SU-DHL-6 (cell line): ENCODE measurements around the gene ZMYM4.
A peak's percentile ranks its signal among the peaks of the same experiment; 100 is the strongest.

Source experiments
- H2AFZ ChIP-seq: fragments of 200-600 bp; sonication (generic); 2 replicates; pipeline ENCODE4 v1.6.1; 2014; ENCODE audit warnings: low read depth, mild to moderate bottlenecking, moderate library complexity, mixed read lengths, antibody characterized with exemption, low read length; ENCODE audit not compliant: severe bottlenecking
- H3F3A ChIP-seq: fragments of 200-600 bp; shearing (Covaris generic); 2 replicates; pipeline ENCODE4 v1.6.0; 2016; ENCODE audit warnings: antibody characterized with exemption, mild to moderate bottlenecking; ENCODE audit not compliant: insufficient read depth
- H3K27ac ChIP-seq: fragments of 200-600 bp; sonication (generic); 2 replicates; pipeline ENCODE4 v1.5.1; 2016; ENCODE audit warnings: low read depth, mild to moderate bottlenecking, low read length, moderate library complexity, mixed read lengths
- H3K27me3 ChIP-seq: fragments of 200-600 bp; sonication (generic), shearing (Covaris generic); 2 replicates; pipeline ENCODE4 v1.6.0; 2014; ENCODE audit warnings: mild to moderate bottlenecking, low read length
- H3K36me3 ChIP-seq: fragments of 200-600 bp; sonication (generic); 2 replicates; pipeline ENCODE4 v1.6.1; 2014; ENCODE audit warnings: mild to moderate bottlenecking, low read length, mixed read lengths
- H3K4me2 ChIP-seq: fragments of 300-600, 200-600 bp; shearing (Covaris generic), sonication (generic); 2 replicates; pipeline ENCODE4 v1.6.0; 2014; ENCODE audit warnings: low read length, low read depth, mild to moderate bottlenecking; ENCODE audit not compliant: poor library complexity, severe bottlenecking
- H3K4me3 ChIP-seq: fragments of 200-600 bp; sonication (generic); 2 replicates; pipeline ENCODE4 v1.5.1; 2014; ENCODE audit warnings: antibody characterized with exemption, low read length, mild to moderate bottlenecking, mixed read lengths; ENCODE audit not compliant: insufficient read depth, poor library complexity, severe bottlenecking
- H3K79me2 ChIP-seq: fragments of 200-600 bp; sonication (generic); 2 replicates; pipeline ENCODE4 v1.6.1; 2014; ENCODE audit warnings: mild to moderate bottlenecking, low read length, moderate library complexity; ENCODE audit not compliant: insufficient read depth
- H3K9ac ChIP-seq: fragments of 200-600 bp; sonication (generic); 2 replicates; pipeline ENCODE4 v1.7.0; 2014; ENCODE audit warnings: mild to moderate bottlenecking, low read length
- H3K9me2 ChIP-seq: fragments of 200-600 bp; sonication (generic); replicated peaks from 2 replicates; pipeline ENCODE4 v1.6.1; 2014; ENCODE audit warnings: low read length; ENCODE audit not compliant: insufficient read depth
- H3K9me3 ChIP-seq: fragments of 200-600 bp; sonication (generic); 2 replicates; pipeline ENCODE4 v1.6.1; 2014; ENCODE audit warnings: low read length, mixed read lengths; ENCODE audit not compliant: insufficient read depth
- H4K20me1 ChIP-seq: fragments of 200-600 bp; sonication (generic); 2 replicates; pipeline ENCODE4 v1.6.1; 2014; ENCODE audit warnings: low read depth, mild to moderate bottlenecking, antibody characterized with exemption, low read length, moderate library complexity, mixed read lengths
- EZH2phosphoT487 ChIP-seq: fragments of 200-600 bp; sonication (generic), shearing (Covaris generic); conservative IDR thresholded peaks from 2 replicates; pipeline ENCODE4 v1.6.1; 2018; ENCODE audit warnings: mild to moderate bottlenecking, antibody characterized with exemption, low read length, moderate library complexity, mixed read lengths
- TF ChIP-seq, protein P1 (sequence below): fragments of 200-600 bp; sonication (generic); IDR thresholded peaks from one replicate; pipeline ENCODE4 v1.5.1; 2017; ENCODE audit warnings: antibody characterized with exemption, mild to moderate bottlenecking, low read length, moderate library complexity; ENCODE audit not compliant: insufficient read depth, poor library complexity, severe bottlenecking

ZMYM4 gene

DNA sequence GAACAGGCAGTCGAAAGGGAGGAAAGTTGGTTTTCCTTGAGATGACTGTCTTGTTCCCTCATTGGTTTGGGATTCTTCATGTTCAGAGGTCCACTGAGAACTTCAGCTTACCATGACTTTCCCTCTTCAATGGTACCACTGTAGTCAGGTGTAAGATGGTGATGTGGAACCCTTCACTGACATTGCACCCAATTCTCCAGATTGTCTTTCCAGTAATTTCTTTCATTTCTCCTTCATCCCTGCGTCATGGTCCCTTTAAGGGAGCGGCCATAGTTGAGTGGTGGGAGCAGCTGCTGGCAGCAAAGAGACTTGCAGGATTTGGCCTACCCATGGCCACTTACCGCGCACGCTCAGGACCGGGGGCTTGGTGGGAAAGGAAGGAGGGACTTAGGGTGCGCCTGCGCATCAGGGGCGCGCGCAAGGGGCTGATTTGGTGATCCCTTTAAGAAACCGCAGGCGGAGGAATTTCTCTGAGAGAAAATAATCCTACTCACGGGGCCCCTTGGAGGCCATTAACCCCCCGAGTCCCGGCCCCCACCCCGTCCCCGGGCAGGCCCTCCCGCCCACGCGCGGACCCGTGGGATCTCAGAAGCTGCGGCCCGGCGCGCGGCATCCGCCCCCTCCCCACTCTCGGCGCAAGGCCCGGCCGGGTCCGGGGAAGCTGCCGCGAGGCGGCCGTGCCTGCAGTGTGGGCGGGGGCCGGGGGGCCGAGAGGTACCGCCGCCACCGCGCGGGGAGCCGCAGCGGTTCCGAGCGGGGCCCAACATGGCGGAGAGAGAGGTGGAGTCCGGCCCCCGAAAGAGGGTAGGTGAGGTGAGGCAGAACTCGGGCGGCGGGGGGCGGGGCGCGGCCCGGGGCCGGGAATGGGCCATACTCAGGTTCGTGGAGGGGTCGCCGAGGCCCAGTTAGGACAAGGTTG lies at the start of gene ZMYM4:
Gene ZMYM4, plus strand, starts transcription at position 428 of the 919 bp plus-strand sequence. Its CDS starts 338 bp downstream, at position 766.
- Histone ChIP-seq H3K9ac (peak within 1 kb of the TSS; percentile 95), H3K27ac (peak within 1 kb of the TSS; percentile 57), H4K20me1 (no peaks in the 10 kb centered on the region), H3K9me3 (no peaks in the 10 kb centered on the region), H3K9me2 (no peaks in the 10 kb centered on the region), H3K4me2 (peak within 1 kb of the TSS; percentile 86), H3F3A (0 out of 2 replicates have a peak, but pooled peaks cover 3% of the 10 kb centered on the region), H2AFZ (peak within 1 kb of the TSS; percentile 97), H3K79me2 (peaks cover 36% of the 10 kb centered on the region), H3K4me3 (peak within 1 kb of the TSS; percentile 79), H3K36me3 (no peaks in the 10 kb centered on the region), H3K27me3 (no peaks in the 10 kb centered on the region)
- no peak for TF ChIP-seq EZH2phosphoT487
- TF ChIP-seq, protein P1, sequence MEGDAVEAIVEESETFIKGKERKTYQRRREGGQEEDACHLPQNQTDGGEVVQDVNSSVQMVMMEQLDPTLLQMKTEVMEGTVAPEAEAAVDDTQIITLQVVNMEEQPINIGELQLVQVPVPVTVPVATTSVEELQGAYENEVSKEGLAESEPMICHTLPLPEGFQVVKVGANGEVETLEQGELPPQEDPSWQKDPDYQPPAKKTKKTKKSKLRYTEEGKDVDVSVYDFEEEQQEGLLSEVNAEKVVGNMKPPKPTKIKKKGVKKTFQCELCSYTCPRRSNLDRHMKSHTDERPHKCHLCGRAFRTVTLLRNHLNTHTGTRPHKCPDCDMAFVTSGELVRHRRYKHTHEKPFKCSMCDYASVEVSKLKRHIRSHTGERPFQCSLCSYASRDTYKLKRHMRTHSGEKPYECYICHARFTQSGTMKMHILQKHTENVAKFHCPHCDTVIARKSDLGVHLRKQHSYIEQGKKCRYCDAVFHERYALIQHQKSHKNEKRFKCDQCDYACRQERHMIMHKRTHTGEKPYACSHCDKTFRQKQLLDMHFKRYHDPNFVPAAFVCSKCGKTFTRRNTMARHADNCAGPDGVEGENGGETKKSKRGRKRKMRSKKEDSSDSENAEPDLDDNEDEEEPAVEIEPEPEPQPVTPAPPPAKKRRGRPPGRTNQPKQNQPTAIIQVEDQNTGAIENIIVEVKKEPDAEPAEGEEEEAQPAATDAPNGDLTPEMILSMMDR, result no peak

DNA sequence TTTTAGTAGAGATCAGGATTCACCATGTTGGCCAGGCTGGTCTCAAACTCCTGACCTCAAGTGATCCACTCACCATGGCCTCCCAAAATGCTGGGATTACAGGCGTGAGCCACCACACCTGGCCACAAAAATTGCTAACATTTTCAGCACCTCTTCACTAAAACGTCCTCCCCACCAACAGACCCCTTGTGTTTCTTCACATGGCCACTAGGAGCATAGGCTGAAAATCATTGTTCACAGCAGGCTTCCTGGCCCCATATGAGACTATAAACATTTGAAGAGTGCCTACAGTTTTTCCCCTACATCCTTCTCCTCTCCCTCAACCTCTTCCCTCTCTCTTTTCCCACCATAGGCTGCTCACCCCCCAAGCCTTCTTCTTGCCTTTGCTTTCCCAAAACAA lies 47.5 kb upstream of the ZMYM4 start:
- no peaks in the 10 kb centered on the region for H3K27me3 ChIP-seq
- no peak overlapping the region for H3K4me3 ChIP-seq
- H3K79me2 ChIP-seq, result no peaks in the 10 kb centered on the region
- H3K27ac ChIP-seq, result no peak overlapping the region
- TF ChIP-seq EZH2phosphoT487, result no peak
- TF ChIP-seq, protein P1, result no peak
- peak overlapping the region; percentile 19 for H2AFZ ChIP-seq
- H3F3A ChIP-seq, result no peaks in the 10 kb centered on the region
- no peaks in the 10 kb centered on the region for H3K9me3 ChIP-seq
- no peak overlapping the region for H3K4me2 ChIP-seq
- H3K36me3 ChIP-seq, result no peaks in the 10 kb centered on the region
- H3K9ac ChIP-seq, result no peak overlapping the region
- H4K20me1 ChIP-seq, result no peaks in the 10 kb centered on the region
- H3K9me2 ChIP-seq, result no peaks in the 10 kb centered on the region

DNA sequence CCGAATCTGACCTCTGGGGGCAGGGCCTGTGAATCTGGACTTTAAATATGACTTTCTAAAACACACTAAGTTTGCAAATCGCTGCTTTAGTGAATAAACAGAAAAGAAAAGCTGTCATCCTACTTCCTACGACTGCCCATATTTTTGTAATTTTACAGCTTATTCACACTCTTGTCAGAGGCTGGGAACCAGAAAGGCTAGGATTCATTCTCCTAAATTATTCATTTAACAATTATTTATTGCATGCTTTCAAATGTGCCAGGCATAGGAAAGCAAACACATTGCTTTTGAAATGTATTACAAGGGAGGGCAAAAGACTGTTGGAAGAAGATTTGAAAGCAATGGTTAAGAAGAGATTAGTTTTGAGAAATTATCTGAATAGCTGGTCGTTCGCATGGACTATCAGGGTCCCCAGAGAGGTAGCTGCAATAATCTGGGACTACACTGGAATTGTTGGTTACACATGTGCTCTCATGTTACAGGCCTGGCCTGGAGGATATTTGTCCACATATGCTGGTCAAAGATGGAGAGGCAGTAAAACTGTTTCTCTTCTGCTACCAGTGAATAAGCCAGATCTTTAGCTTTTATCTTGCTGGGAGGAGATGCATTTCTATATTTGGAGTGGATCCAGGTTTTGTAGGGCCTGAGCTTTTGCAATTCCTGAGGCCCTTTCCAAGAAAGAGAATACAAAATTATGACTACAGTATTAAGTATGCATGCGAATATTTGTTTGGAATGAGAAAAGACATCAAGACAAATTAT lies 46.0 kb upstream of the ZMYM4 start:
- H3K36me3 ChIP-seq, result no peaks in the 10 kb centered on the region
- H3K9ac ChIP-seq, result no peak overlapping the region
- no peak overlapping the region for H3K4me3 ChIP-seq
- H3K79me2 ChIP-seq, result no peaks in the 10 kb centered on the region
- no peaks in the 10 kb centered on the region for H3K9me2 ChIP-seq
- no peak overlapping the region for H3K4me2 ChIP-seq
- H3K27me3 ChIP-seq, result no peaks in the 10 kb centered on the region
- H3K27ac ChIP-seq, result no peak overlapping the region
- H3K9me3 ChIP-seq, result no peaks in the 10 kb centered on the region
- H3F3A ChIP-seq, result no peaks in the 10 kb centered on the region
- no peak for TF ChIP-seq EZH2phosphoT487
- TF ChIP-seq, protein P1, result no peak
- H2AFZ ChIP-seq, result no peak overlapping the region
- no peaks in the 10 kb centered on the region for H4K20me1 ChIP-seq
